EL (cell line): ENCODE measurements around the gene TESK1.
A peak's percentile ranks its signal among the peaks of the same experiment; 100 is the strongest.
"Not testable (repeated sequence)": the region's sequence is repeated elsewhere in the genome, so short reads cannot be mapped to it uniquely, and the experiment has no call there.

Experiments
- DNase-seq: peaks from one replicate; pipeline ENCODE4 v3.0.0-alpha.2; 2016

Gene TESK1

DNA sequence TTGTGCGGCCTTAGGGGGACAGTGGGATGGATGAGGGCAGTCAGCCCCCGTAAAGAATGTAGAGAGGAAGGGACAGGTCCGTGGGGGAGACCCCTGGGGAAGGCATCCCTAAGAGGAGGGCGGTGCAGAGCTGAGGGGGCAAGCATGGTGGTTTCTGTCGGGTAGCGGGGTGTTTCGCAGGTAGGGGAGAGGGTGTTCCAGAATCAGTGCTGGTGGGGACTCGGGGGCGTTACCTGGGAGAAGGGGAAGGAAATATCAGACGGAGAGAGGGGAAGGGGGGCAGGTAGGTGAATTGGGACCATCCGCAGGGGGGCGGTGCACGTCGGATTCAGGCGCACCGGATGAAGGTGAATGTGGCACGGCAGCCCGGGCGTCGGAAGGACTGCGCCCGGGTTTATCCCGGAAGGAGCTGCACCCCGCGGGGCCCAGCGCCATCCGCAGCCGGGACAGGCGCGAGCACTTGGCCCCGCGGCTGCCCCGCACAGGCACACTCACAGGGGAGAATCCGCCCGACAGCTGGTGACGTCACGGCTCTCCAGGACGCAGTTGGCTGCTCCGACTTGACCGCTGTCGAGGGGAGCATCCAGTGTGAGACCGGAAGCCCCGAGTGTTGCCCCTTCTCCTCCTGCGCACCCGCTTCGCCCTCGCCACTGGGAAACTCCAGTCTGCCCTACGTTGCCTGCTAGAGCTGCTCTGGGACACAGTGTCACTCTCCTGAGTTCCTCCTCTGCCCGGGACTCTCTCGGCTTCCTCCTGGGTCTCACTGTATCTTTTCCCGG, 11.8 kb downstream of the TESK1 start:
- peak; percentile 60 for DNase-seq

DNA sequence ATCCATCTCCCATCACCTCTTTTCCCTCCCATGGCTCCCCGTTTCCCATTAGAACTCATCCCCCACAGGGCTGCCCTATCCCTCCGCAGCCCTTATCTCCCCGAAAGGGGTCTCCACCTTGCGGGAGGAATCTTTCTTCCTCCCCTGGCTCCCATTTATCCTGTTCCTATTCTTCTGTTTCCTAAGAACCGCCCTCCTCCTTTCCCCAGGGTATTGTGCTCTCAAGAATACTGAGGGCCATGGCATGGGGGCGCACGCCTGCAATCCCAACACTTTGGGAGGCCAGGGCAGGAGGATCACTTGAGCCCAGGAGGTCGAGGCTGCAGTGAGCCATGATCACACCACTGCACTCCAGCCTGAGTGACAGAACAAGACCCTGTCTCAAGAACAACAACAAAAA, 12.5 kb downstream of the TESK1 start:
- DNase-seq: no peak

DNA sequence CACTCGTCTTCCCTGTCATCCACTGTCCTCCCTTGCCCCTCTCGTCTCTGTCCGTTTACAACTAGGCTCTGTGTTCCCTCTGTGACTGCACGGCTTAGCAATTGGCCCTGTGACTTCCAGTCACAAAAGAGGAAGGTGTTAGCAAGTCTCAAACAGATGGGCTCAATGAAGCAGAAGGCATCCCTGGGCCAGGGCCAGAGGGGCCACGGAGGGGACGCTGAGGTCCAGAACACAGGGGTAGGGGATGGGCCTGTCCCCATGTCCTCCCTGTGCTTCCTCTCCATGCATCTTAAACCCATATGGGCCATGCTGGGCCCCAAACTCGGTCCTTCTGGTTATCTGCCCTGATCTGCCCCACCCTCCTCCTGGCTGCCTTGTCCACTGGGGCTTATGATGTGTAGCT, 13.3 kb downstream of the TESK1 start, which contains the start of gene CD72:
Gene CD72 (minus strand): TSS at position 89 of the 403 bp plus-strand sequence. CDS start 110 bp downstream, outside the sequence.
- no peak for DNase-seq

DNA sequence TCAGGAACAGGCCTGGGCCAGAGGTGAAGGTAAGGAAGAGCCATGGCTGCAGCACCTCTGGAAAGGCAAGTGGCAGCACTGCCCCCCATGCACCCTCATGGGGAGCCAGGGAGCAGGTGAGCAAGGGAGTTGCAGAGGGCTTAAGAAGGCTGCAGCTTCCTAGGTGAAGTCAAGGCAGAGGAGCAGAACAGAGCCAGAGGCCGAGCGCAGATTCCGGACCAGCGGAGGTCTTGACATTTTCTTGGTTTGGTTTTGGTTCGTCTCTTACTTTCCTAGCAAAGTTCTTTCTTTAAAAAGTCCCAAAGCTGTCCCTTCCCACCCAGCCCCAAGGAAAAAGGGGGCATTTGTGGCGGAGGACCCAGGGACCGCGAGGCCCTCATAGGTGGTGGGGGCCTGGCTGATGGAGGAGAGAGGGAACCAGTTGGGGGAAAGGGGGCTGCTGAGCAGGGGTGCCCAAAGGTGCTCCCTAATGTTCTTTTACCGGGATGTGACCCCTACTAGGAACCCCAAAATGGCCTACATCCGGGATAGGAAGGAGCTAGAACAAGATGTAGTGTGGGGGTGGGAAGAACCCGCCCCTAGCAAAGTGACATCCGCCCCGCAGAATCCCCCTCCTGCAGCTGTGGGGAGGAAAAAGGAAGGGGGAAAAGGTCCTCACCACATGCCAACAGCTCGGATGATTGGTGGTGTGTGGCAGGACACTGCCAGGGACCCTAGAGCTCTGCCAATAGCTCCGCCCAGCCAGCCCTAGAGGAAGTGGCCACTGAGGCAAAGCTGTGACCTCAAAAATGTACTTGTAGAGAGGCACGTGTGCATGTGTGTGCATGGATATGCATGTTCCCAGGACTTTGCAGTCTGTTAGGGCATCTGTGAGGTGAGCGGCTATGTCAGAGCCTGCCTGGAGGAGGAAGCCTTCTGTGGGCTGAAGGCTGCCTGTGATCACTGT, 14.1 kb downstream of the TESK1 start:
- DNase-seq: no peak

DNA sequence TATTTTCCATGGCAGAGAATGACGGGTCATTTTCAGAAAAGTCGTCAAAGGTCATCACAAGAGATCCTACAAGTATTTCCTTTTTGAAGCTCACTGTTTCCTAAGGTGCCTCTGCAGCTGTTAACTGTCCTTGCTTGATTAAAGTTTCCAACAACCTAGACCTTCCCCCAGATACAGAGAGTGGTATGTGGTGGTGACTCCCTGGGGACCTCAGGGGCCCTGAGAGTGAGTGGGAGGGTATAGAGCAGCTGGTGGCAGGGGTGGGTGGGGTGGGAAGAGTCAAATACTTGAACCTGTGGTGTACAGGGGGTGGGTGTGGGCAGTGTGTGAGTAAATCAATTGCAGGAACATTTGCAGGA, 14.7 kb downstream of the TESK1 start:
- no peak for DNase-seq

DNA sequence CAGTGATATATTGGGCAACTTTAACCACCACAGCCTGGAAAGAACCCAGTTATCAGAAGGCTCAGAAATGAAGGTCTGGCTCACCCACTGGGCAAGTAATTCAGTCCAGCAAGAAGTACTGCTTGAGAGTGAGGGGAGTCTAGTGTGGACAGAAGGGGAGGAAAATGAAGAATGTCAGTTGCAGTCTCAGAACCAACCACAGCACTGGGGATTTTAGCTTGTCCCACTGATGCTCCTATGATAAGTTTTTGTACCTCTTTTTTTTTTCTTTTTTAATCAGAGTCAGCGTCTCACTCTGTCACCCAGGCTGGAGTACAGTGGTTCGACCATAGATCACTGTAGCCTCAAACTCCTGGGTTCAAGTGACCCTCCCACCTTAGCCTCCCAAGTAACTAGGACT, 22.5 kb downstream of the TESK1 start:
- no peak for DNase-seq

DNA sequence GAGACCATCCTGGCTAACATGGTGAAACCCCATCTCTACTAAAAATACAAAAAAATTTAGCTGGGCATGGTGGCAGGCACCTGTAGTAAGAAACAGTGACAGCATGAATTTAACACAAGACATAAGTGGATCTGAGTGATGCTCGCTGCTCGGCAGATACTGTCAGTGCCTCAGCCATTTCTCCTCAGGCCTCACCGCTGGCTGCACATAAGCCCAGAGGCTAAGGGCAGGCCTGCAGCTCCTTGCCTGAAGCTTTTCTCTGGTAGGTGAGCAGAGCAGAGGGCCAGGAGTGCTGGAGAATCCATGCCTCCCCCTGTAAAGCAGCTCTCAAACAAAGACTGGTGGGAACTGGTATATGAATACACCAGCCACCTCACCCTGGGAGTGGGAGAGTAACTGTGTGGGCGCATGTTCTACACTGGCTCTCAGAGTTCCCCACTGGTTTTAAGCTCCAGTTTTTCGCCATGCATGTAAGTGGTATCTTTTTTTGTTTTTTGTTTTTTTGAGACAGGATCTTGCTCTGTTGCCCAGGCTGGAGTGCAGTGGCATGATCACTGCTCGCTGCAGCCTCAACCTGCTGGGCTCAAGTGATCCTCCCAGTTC, 23.4 kb downstream of the TESK1 start:
- no peak for DNase-seq

DNA sequence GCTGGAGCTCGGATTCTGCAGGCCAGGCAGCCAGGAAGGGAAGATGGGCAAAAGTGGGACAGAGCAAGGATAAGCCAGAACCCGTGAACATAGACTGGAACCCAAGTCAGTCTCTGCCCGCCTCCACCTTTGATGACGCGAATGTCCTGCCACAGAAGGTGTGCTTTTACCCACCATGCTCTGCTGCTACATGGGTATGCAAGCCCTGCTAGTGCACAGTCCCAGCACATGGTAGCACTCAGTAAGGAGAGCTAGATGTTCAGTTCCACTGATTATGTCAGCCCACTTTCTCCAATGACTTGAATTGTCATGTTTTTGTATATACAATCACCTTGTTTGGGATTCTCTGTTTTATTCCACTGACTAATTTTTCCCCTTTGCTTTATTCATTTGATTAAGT, 24.5 kb downstream of the TESK1 start:
- DNase-seq: no peak

DNA sequence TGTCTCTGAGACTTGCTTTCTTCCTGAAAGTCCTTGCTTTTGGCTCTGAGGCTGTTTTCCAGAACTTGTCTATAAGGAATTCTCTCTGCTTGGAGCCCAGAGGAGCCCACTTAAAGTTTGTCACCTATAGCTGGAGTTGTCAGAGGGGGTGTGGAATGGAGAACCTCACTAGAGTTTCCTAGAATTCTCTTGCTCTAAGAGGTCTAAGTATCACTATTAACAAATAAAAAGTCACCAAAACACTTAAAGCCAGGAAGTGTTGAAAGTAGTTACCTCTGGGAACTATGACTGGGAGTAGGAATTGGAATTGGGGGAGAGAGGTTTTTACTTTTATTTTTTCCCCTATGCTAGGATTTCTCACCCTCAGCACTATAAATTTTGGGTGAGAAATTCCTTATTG, 30.7 kb downstream of the TESK1 start:
- DNase-seq: no peak

DNA sequence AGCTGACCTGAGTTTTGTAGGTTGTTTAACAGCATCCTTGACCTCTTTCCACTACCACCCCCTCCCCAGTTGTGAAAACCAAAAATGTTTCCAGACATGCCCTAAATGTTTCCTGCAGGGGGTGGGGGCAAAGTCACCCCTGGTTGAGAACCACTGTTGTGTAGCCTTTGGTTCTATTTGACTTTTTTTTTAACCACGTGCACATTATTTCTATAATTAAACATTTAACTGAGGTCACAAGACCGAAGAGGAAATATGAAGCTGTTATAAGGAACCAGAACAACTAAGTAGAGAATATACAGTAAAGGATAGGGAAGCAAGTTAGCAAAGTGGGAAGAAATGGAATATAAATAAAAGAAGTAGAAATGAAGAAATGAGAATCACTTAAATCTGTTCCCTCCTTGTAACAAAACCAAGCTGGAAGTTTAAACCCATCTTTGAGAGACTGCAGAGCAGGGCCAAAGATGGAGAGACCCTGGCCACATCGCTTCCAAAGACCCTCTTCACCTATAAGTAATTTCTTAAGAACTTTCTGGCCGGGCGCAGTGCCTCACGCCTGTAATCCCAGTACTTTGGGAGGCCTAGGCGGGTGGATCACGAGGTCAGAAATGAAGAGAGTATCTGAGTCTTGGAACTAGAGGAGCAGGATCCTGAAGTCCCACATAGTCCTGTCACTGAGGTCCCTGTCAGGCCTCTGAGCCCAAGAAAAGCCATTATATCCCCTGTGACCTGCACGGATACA, 31.2 kb downstream of the TESK1 start:
- DNase-seq: no peak

DNA sequence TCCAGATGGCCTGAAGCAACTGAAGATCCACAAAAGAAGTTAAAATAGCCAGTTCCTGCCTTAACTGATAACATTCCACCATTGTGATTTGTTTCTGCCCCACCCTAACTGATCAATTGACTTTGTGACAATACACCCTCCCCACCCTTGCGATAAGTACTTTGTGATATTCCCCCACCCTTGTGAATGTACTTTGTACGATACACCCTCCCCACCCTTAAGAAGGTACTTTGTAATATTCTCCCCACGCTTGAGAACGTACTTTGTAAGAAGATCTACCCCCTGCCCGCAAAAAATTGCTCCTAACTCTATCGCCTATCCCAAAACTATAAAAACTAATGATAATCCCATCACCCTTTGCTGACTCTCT, 31.8 kb downstream of the TESK1 start:
- not testable (repeated sequence) for DNase-seq

DNA sequence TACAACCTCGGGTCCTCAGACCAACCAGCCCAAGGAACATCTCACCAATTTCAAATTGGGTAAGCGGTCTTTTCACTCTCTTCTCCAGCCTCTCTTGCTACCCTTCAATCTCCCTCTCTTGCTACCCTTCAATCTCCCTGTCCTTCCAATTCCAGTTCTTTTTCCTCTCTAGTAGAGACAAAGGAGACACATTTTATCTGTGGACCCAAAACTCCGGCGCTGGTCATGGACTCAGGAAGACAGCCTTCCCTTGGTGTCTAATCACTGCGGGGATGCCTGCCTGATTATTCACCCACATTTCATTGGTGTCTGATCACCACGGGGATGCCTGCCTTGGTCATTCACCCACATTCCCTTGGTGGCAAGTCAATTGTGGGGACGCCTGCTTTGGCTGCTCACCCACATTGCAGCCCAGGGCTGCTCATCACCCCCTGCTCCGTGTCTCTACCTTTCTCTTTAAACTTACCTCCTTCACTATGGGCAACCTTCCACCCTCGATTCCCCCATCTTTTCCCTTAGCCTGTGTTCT, 32.4 kb downstream of the TESK1 start:
- peak; percentile 65 for DNase-seq

DNA sequence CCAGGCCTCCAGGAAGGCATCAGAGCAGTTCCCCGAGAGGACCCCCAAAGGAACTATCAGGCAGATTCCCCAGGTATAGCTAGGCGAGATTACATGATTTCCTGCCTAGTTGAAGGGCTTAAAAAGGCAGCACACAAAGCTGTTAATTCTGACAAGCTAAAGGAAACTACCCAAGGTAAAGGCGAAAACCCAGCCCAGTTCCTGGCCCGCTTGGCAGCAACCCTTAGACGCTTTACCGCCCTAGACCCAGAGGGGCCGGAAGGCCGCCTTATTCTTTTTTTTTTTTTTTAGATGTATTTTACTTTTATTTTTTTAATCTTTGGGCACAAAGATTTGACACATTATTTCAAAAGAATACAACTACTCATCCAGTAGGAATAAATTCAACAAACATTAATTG, 33.7 kb downstream of the TESK1 start:
- not testable (repeated sequence) for DNase-seq

DNA sequence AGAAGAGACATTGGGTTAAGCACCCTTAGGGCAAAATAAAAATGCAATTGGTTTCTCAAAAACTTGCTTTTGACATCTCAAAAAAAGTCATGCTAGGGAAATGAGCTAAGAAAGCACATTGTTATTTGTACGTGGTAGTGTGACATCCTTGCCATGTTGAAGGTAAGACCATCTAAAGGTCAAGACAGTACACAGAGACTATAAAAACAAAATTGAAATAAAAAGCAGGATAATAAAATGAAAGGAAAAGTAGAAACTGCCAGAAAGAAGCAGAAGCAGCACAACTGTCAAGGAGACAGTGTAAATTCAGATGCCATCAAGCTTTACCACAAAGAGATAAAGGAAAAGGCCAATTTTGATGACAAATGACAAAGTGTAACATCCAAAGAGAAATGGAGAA, 34.2 kb downstream of the TESK1 start:
- not testable (repeated sequence) for DNase-seq

DNA sequence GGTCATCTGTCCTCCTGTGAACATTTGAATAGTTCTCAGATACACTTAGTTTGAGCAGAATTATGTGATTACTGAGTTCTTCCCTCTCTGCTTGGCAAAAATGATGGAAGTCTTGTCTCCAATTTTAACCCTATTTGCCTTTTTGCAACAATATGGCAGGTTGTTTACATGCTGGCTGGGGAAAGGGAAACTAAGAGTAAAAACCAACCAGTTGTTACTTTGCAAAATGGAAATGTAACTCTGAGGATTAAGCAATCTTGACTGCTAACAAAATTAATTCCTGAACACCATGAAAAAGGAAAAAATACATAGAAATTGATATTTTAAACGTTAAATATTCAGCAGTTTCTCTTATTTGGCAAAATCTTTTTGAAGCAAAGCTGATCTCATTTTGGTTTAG, 34.6 kb downstream of the TESK1 start:
- DNase-seq: no peak

DNA sequence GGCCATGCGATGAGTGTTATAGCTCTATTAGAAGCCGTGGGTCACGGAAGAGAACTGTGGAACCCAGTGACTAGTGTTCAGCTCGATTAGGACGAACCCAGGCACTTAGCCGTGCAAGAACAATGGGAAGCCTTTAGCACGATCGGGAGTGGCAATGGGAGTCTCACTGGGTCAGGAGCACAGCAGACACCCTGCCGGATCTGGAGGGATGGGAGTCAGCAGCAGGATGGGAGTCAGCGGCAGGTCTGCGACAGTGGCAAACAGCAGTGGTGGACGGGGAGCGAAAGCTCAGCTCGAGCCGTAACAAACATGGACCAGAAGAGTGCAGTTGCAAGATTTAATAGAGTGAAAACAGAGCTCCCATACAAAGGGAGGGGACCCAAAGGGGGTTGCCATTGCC, 35.4 kb downstream of the TESK1 start:
- DNase-seq: not testable (repeated sequence)

DNA sequence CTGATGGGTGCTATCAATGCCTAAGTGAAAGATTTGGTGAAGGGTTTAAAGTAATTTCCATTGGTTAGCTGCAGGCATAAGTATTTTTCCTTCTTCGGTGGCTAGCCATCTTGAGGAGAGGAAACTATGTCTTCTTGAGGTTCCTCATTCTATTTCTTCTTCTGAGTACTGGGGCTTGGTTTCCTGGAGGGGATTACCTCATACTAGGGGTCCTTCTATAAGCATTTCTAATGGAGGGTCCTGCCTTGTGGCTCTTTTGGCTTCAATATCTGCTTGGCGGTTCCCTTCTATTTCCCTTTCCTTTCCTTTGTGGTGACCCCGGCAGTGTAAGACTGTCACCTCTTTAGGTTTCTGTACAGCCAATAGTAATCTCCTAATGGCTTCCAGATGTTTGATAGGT, 36.4 kb downstream of the TESK1 start:
- DNase-seq: not testable (repeated sequence)

DNA sequence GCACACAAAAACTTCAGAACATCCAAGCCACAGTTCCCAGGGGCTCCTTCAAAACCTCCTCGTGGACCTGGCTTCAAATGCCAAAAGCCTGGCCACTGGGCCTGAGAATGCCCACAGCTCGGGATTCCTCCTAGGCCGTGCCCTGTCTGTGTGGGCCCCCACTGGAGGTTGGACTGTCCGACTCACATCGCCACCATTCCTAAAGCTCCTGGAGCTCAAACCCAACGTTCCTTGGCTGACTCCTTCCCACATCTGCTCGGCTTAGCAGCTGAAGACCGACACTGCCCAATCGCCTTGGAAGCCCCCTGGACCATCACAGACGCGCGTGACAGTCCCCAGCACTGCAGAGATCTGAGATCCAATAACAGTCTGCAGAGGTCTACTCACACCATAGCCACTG, 38.0 kb downstream of the TESK1 start:
- DNase-seq: no peak

DNA sequence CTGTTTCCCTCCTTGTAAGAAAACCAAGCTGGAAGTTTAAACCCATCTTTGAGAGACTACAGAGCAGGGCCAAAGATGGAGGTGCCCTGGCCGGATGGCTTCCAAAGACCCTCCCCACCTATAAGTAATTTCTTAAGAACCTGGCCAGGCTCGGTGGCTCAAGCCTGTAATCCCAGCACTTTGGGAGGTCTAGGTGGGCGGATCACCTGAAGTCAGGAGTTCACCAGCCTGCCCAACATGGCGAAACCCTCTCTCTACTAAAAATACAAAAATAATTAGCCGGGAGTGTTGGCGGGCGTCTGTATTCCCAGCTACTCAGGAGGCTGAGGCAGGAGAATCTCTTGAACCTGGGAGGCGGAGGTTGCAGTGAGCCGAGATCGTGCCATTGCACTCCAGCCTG, 40.7 kb downstream of the TESK1 start:
- DNase-seq: not testable (repeated sequence)

DNA sequence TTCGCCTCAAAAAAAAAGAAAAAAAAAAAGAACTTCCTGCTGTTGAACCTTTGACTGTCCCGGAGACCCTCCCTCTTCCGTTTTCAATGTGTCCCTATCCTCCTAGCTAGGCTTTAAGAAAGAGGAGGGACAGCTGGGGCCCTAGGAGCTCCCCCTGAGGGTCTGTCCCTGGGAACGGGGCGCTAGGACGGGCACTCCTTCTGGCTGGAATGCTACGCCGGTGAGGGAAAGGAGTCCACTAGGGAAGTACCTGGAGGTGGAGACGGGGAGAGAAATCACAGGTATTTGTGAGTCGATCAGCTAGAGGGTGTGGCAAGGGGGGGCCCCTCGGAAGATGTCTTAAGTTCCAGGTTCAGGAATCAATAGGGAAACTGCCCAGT, 41.1 kb downstream of the TESK1 start:
- DNase-seq: no peak

DNA sequence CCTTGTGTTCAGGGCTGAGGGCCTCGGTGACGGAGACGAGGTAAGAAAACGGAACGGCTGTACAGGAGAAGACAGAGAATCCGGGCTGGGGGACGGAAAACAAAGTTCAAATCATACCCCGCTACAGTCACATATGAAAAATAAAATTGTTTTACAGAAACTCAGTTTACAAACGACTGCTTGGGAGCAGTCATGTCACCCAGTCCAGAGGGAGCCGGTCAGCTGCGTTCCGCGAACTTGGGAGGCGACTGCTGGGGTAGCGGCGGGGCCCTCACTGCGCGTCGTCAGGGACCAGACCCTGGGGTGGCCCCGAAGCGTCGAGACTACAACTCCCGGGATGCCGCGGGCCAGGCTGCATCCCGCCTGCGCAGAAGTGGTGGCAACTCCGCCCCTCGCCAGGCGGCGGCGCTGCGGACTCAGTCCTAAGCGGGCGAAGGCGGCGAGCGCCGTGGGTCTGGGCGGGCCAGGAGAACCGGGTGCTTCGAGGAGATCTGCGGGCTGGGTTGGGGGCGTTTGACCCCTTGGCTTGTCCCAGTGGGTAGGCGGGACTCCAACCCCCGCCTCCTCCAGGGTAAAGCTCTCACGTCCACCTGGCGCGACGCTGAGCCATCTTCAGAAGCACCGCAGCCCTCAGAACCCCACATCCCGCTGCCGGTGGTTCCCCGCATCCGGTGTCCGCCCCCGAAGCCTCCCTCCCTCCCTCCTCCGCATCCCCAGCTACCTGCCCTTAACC, 41.6 kb downstream of the TESK1 start:
- DNase-seq: peak; percentile 90
